HEK293 (cell line): Measurements from ENCODE around the gene CHST12.
"Not testable (repeated sequence)": the region's sequence is repeated elsewhere in the genome, so short reads cannot be mapped to it uniquely, and the experiment has no call there.

Experiments used
- CTCF ChIA-PET: fragments of 350-600 bp; formaldehyde crosslinking; extraction: SDS; loops from one replicate; lab custom pipeline; 2021; ENCODE audit warnings: antibody characterized with exemption; lab: Yijun Ruan, JAX
- POLR2A ChIA-PET: fragments of 300-600 bp; formaldehyde crosslinking; extraction: SDS; loops from one replicate; lab custom pipeline; 2020; ENCODE audit warnings: antibody characterized with exemption, inconsistent platforms; lab: Yijun Ruan, JAX
- H3K27ac ChIP-seq: fragments of 200-500 bp; sonication (Bioruptor generic); 2 replicates; pipeline ENCODE4 v1.5.1; 2014; ENCODE audit warnings: low read depth, low read length, control low read depth, inconsistent platforms; ENCODE audit errors: extremely low read depth
- H3K36me3 ChIP-seq, 2 experiments: fragments of 200-500 bp in 1 of 2; sonication (Bioruptor generic) in 1 of 2; 1 replicate in 1 of 2; 2 replicates in 1 of 2; pipeline ENCODE4 v1.5.1; 2014 to 2017; ENCODE audit warnings: inconsistent platforms in 2 of 2, low read length in 2 of 2; ENCODE audit not compliant: control insufficient read depth in 2 of 2, insufficient read depth in 1 of 2
- H3K4me1 ChIP-seq: fragments of 200-500 bp; sonication (Bioruptor generic); 2 replicates; pipeline ENCODE4 v1.5.1; 2014; ENCODE audit warnings: mild to moderate bottlenecking, low read length, inconsistent platforms; ENCODE audit not compliant: control insufficient read depth, insufficient read depth
- H3K4me3 ChIP-seq: 2 replicates; pipeline ENCODE4 v1.5.1; 2011; ENCODE audit warnings: low read depth, mild to moderate bottlenecking, control low read depth, low read length, moderate library complexity
- H3K9me3 ChIP-seq: fragments of 200-500 bp; sonication (Bioruptor generic); 2 replicates; pipeline ENCODE4 v1.5.1; 2014; ENCODE audit warnings: low read depth, low read length, inconsistent platforms; ENCODE audit not compliant: control insufficient read depth, insufficient read depth
- KLF8 ChIP-seq: fragments of 450-650 bp; formaldehyde crosslinking; IDR thresholded peaks from 2 replicates; pipeline ENCODE4 v1.5.1; 2016; ENCODE audit warnings: missing biosample characterization, missing genetic modification characterization
- MEIS1 ChIP-seq: sonication (generic); formaldehyde crosslinking; IDR thresholded peaks from 2 replicates; pipeline ENCODE4 v1.8.1; 2022; ENCODE audit warnings: missing genetic modification reagents, mild to moderate bottlenecking, borderline replicate concordance
- PRDM1 ChIP-seq: fragments of 450-650 bp; formaldehyde crosslinking; IDR thresholded peaks from 2 replicates; pipeline ENCODE4; 2016; ENCODE audit warnings: missing biosample characterization, missing genetic modification characterization
- SETDB1 ChIP-seq: IDR thresholded peaks from one replicate; pipeline ENCODE4 v1.6.1; 2017; ENCODE audit warnings: mild to moderate bottlenecking, low read length, moderate library complexity, mixed read lengths; ENCODE audit not compliant: insufficient read length
- TRIM28 ChIP-seq: IDR thresholded peaks from 2 replicates; pipeline ENCODE4 v1.6.1; 2011; ENCODE audit warnings: low read length, control low read depth, borderline replicate concordance
- WT1 ChIP-seq: fragments of 450-650 bp; formaldehyde crosslinking; IDR thresholded peaks from 2 replicates; pipeline ENCODE4 v1.5.1; 2016; ENCODE audit warnings: missing biosample characterization, missing genetic modification characterization
- ZBTB1 ChIP-seq: fragments of 450-650 bp; formaldehyde crosslinking; IDR thresholded peaks from 2 replicates; pipeline ENCODE4 v1.5.1; 2016; ENCODE audit warnings: missing biosample characterization, missing genetic modification characterization
- ZBTB21 ChIP-seq: fragments of 450-650 bp; formaldehyde crosslinking; IDR thresholded peaks from 2 replicates; pipeline ENCODE4 v1.5.1; 2017; ENCODE audit warnings: missing biosample characterization, missing genetic modification characterization
- ZNF138 ChIP-seq: fragments of 450-650 bp; formaldehyde crosslinking; IDR thresholded peaks from 2 replicates; pipeline ENCODE4 v1.5.1; 2016; ENCODE audit warnings: missing biosample characterization, missing genetic modification characterization, borderline replicate concordance
- ZNF174 ChIP-seq: fragments of 450-650 bp; formaldehyde crosslinking; IDR thresholded peaks from 2 replicates; pipeline ENCODE4 v1.5.0; 2017; ENCODE audit warnings: missing biosample characterization, mild to moderate bottlenecking, missing genetic modification characterization
- ZNF473 ChIP-seq: fragments of 450-650 bp; formaldehyde crosslinking; IDR thresholded peaks from 2 replicates; pipeline ENCODE4 v1.5.1; 2017; ENCODE audit warnings: missing biosample characterization, missing genetic modification characterization
- ZNF561 ChIP-seq: fragments of 450-650 bp; IDR thresholded peaks from 2 replicates; pipeline ENCODE4 v1.5.1; 2018; ENCODE audit warnings: missing biosample characterization, missing genetic modification characterization, borderline replicate concordance
- ZNF626 ChIP-seq: fragments of 450-650 bp; sonication (Bioruptor Pico); formaldehyde crosslinking; IDR thresholded peaks from 2 replicates; pipeline ENCODE4 v1.5.1; 2018; ENCODE audit warnings: missing biosample characterization, missing genetic modification characterization, inconsistent platforms
- ZNF837 ChIP-seq: fragments of 450-650 bp; formaldehyde crosslinking; IDR thresholded peaks from 2 replicates; pipeline ENCODE4 v1.5.1; 2016; ENCODE audit warnings: missing biosample characterization, missing genetic modification characterization
- ZSCAN23 ChIP-seq: fragments of 450-650 bp; formaldehyde crosslinking; IDR thresholded peaks from 2 replicates; pipeline ENCODE4 v1.5.1; 2016; ENCODE audit warnings: missing biosample characterization, missing genetic modification characterization
- TF ChIP-seq, protein P1 (sequence below): fragments of 450-650 bp; formaldehyde crosslinking; IDR thresholded peaks from 2 replicates; pipeline ENCODE4 v1.5.1; 2017; ENCODE audit warnings: missing biosample characterization, missing genetic modification characterization
- TF ChIP-seq, protein P2 (sequence below): fragments of 450-650 bp; formaldehyde crosslinking; IDR thresholded peaks from 2 replicates; pipeline ENCODE4 v1.5.1; 2017; ENCODE audit warnings: missing biosample characterization, missing genetic modification characterization
- TF ChIP-seq, protein P3 (sequence below): fragments of 450-650 bp; formaldehyde crosslinking; IDR thresholded peaks from 2 replicates; pipeline ENCODE4 v1.5.1; 2016; ENCODE audit warnings: missing biosample characterization, missing genetic modification characterization, borderline replicate concordance

Gene CHST12

DNA sequence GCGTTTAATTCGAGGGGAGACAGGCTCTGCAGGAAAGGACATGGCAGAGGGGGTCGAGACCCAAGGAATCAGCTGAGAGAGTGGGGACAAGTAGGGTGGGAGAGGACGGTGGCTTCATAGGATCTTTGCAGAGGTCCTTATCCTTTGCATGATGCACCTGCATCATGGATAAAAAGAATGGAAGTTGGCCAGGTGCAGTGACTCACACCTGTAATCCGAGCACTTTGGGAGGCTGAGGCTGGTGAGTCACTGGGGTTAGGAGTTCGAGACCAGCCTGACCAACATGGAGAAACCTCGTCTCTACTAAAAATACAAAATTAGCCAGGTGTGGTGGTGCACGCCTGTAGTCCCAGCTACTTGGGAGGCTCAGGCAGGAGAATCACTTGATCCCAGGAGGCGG is 17.3 kb upstream of the CHST12 start:
- TF ChIP-seq KLF8 (tag by site-specific recombination), result peak; percentile 26; the same call in 1 of the 2 replicates
- CTCF ChIA-PET, result interaction anchor here (0.9 kb wide), 1 partner anchor 807 kb away, joined by 3 read pairs; no protein-coding TSS in a partner anchor
- H3K4me1 ChIP-seq, H3K4me3 ChIP-seq, H3K9me3 ChIP-seq, H3K27ac ChIP-seq: not testable (repeated sequence)
- peaks cover 0 to 18% of the 10 kb centered on the region in 2 experiments; a peak in 2 of 3 replicates for H3K36me3 ChIP-seq
- POLR2A ChIA-PET, result interaction anchor here (0.6 kb wide), 1 partner anchor 37 kb away, joined by 3 read pairs; no protein-coding TSS in a partner anchor

DNA sequence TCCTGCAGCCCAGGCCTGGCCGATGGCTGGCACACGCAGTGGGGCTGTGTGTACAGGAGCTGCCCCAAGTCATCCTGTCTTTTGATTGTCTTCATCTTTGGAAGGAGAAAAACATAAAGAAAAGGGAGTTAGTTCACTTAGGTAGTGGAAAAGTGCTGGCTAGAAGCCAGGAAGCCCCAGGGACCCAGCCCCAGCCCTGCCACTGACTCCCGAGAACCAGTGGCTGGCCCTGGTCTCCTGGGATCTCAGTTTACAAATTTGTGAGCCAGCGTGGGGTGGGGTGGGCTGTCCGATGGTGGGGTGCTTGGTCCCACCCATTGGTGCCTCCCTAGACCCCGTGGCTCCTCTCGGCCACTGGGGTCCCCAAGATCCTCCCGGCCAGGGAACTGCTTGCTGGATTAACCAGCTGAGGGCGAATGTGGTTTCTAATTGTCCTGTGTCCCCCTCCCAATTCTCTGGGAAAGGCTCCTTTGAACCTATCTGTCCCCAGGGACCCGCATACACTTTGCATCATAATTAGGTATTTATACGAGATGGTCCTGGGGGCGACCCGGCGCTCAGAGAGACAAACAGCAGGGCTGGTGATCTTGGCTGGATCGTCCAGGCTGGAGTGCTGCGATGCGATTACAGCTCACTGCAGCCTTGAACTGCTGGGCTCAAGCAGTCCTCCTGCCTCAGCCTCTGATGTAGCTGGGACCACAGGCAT is 16.3 kb upstream of the CHST12 start:
- CTCF ChIA-PET, result no interaction called here
- POLR2A ChIA-PET, result interaction anchor here (1.4 kb wide), 1 partner anchor 145 kb away, joined by 3 read pairs; the partner anchor contains the start of genes MRM2 and NUDT1
- Histone ChIP-seq H3K4me1 (no peaks in the 10 kb centered on the region), H3K9me3 (no peaks in the 10 kb centered on the region)
- TF ChIP-seq, protein P1, sequence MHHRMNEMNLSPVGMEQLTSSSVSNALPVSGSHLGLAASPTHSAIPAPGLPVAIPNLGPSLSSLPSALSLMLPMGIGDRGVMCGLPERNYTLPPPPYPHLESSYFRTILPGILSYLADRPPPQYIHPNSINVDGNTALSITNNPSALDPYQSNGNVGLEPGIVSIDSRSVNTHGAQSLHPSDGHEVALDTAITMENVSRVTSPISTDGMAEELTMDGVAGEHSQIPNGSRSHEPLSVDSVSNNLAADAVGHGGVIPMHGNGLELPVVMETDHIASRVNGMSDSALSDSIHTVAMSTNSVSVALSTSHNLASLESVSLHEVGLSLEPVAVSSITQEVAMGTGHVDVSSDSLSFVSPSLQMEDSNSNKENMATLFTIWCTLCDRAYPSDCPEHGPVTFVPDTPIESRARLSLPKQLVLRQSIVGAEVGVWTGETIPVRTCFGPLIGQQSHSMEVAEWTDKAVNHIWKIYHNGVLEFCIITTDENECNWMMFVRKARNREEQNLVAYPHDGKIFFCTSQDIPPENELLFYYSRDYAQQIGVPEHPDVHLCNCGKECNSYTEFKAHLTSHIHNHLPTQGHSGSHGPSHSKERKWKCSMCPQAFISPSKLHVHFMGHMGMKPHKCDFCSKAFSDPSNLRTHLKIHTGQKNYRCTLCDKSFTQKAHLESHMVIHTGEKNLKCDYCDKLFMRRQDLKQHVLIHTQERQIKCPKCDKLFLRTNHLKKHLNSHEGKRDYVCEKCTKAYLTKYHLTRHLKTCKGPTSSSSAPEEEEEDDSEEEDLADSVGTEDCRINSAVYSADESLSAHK (tag by site-specific recombination), result 0 out of 2 replicates have a peak, but pooled peaks have one; percentile 29
- no peak for TF ChIP-seq ZNF174 (tag by site-specific recombination)
- TF ChIP-seq ZNF626 (tag by site-specific recombination), result no peak
- TF ChIP-seq ZNF138 (tag by site-specific recombination), result no peak
- TF ChIP-seq ZBTB21 (tag by site-specific recombination), result no peak
- TF ChIP-seq PRDM1 (tag by site-specific recombination), result no peak
- TF ChIP-seq, all 188 proteins: peak for 1
- Histone ChIP-seq H3K4me3 (no peak overlapping the region), H3K27ac (no peak overlapping the region), H3K36me3 (peaks cover 0 to 9% of the 10 kb centered on the region in 2 experiments; a peak in 2 of 3 replicates)

DNA sequence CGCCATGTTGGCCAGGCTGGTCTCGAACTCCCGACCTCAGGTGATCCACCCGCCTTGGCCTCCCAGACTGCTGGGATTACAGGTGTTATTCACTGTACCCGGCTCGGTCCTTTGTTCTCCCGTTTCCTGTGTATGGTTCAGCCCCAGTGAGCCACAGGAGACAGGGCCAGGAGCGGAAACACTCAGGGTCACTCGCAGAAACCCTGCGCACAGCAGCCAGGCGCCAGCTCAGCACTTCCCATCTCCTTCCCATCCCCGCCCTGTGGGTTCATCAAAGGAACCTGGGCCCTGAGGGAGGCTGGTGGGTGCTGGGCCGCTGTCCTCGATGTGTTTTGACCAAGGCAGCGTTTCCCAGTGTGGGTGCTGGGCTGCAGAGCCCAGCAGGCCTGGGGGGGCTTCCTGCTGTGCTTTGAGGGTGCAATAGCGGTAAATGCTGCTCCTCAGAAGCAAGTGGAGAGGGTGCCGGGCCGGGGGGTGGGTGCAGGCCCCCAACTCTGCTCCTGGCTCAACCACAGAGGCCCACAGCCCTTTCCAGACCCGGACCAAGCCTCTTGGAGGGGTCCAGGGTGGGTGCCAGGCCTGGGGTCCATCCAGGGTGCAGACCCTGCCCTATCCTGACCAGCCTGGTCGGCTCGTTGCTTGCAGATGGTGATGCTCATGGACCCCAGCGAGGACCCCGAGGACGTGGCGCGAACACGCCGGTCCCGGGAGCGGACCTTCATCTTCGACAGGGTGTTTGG is 15.3 kb upstream of the CHST12 start:
- Histone ChIP-seq H3K4me3 (no peak overlapping the region), H3K36me3 (peaks cover 0 to 4% of the 10 kb centered on the region in 2 experiments; a peak in 2 of 3 replicates), H3K4me1 (no peaks in the 10 kb centered on the region), H3K9me3 (no peaks in the 10 kb centered on the region), H3K27ac (no peak overlapping the region)
- ChIA-PET POLR2A (interaction anchor here (1.4 kb wide), 1 partner anchor 146 kb away, joined by 3 read pairs; the partner anchor contains the start of genes MRM2 and NUDT1), CTCF (no interaction called here)
- TF ChIP-seq, protein P2, sequence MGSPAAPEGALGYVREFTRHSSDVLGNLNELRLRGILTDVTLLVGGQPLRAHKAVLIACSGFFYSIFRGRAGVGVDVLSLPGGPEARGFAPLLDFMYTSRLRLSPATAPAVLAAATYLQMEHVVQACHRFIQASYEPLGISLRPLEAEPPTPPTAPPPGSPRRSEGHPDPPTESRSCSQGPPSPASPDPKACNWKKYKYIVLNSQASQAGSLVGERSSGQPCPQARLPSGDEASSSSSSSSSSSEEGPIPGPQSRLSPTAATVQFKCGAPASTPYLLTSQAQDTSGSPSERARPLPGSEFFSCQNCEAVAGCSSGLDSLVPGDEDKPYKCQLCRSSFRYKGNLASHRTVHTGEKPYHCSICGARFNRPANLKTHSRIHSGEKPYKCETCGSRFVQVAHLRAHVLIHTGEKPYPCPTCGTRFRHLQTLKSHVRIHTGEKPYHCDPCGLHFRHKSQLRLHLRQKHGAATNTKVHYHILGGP (tag by site-specific recombination), result no peak
- TF ChIP-seq SETDB1 (no peak), MEIS1 (CRISPR knock-in tag) (no peak), ZNF473 (tag by site-specific recombination) (no peak), WT1 (no peak), ZNF837 (tag by site-specific recombination) (no peak), ZNF561 (tag by site-specific recombination) (no peak), PRDM1 (tag by site-specific recombination) (no peak), TRIM28 (no peak), ZBTB1 (tag by site-specific recombination) (no peak), ZSCAN23 (tag by site-specific recombination) (no peak)
- TF ChIP-seq, protein P3, sequence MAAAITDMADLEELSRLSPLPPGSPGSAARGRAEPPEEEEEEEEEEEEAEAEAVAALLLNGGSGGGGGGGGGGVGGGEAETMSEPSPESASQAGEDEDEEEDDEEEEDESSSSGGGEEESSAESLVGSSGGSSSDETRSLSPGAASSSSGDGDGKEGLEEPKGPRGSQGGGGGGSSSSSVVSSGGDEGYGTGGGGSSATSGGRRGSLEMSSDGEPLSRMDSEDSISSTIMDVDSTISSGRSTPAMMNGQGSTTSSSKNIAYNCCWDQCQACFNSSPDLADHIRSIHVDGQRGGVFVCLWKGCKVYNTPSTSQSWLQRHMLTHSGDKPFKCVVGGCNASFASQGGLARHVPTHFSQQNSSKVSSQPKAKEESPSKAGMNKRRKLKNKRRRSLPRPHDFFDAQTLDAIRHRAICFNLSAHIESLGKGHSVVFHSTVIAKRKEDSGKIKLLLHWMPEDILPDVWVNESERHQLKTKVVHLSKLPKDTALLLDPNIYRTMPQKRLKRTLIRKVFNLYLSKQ, result no peak
